EL (cell line): ENCODE data around the gene MYOF.

Experiments used
- DNase-seq: peaks from one replicate; pipeline ENCODE4 v3.0.0-alpha.2; 2016

Gene MYOF

GRCh38 chr10:93482145-93482834, at the start of gene MYOF:
Gene MYOF, minus strand, starts transcription at chr10:93482334. Its CDS starts 140 bp downstream, at chr10:93482194.
- peak; percentile 88 for DNase-seq

- DNase-seq: no peak
Observed at GRCh38 chr10:93518531-93518930, 36.4 kb upstream of the MYOF start.

DNA sequence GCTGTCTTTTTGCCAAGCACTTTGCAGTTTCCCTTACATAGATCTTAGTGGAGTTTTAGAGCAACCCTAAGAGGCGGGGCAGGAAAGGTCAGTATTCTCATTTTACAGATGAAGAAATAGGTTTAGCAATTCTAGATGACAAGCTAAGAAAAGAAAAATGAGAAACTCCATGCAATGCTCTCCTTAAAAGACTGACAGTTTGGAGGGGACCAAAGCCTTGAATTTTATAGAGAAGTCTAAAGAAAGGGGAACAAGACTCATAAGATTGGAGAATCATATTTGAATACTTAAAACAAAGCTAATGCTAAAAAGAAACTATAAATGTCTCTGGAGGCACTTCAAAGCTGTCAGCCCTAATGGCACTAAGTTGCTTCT, 33.9 kb upstream of the MYOF start:
- DNase-seq: no peak

DNA sequence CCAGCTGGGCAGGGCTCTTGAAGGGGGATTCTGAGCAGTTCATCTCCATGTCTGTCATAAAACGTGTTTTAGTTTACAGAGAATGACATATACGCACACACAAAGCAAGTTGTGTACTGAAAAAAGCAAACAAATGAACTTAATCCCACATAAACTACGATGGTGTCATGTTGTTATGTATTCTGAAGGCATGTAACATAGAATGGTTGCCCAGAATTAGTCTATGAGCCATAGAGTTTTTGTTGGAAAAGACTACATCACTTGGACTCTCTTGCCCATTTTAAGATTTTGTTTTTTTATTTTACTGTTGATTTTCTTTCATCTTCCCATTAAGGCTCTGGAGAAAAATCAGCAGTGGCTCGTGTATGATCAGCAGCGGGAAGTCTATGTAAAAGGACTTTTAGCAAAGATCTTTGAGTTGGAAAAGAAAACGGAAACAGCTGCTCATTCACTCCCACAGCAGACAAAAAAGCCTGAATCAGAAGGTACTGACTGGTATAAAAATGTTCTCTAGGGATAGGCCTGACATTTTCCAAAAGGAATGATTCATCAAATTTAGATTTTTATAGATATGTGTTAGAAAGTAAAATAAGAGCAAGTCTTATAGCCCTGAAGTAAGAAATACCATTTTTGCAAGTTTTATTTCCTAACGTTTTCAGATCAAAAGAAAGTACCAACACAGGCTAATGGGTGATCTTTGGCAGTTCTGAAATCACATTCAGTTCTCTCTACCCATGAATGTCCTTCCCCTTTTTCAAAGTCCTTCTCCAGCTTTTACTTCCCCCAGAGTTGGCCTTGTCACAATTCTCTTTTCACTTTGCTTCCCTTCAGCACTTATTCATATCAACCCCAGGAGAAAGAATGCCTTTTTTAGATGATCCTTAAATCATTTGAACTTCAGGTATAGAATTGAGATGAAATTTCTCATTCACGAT, 33.2 kb upstream of the MYOF start:
- no peak for DNase-seq

GRCh38 chr10:93514521-93514920, 32.4 kb upstream of the MYOF start:
- no peak for DNase-seq

- no peak for DNase-seq
Observed at GRCh38 chr10:93513091-93513490, 31.0 kb upstream of the MYOF start.

DNA sequence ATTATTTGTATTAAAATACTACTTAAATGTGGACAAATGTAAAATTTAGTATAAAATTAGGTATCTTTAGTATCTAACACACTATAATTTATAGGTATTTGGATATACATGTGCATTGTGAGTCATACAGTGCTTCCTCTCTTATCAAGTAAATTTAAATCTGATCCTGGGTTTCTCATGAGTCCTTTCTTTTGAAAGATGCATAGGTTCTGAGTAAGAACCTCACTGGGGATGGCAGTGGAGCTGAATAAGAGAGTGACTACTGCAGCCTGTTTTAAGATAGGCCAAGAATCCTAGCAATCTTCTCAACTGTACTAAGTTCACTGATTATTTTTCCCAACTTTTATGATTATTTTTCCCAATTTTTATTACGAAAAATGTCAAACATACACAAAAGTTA, 30.4 kb upstream of the MYOF start:
- DNase-seq: peak; percentile 60

DNA sequence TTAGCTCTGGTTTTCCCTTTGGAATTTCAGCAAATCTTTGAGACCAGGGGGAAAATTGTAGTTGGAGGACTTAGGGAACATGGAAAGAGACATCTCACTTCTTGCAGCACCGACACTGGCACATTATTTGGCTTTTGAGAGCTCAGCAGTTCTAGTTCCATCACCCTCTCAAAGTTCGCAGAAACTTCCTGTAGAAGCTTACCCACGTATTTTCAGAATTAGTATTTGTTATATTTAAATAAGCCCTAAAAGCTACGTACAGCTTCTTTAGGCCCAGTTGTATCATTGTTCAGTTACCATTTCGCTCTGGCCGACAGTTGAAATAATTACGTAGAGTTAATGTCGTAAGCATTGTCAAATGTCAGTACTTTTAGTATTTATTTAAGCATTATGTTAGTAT, 27.7 kb upstream of the MYOF start:
- DNase-seq: no peak

DNA sequence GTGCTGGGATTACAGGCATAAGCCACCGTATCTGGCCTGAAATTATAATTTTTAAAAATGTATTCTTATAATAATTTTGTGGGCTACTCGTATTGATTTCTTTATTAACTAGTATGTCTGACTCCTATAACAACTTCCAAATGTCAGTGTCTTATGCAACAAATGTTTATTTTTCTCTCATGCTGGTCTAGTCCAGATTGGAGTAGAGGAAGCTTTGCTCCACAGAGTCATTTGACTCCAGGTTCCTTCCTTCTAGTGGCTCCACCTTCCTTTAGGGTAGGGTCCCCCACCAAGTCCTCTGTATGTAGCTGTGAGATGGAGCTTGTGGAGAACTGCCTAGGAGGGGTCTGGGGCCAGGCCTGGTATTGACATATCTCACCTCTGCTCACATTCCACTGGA, 22.9 kb upstream of the MYOF start:
- DNase-seq: no peak

DNA sequence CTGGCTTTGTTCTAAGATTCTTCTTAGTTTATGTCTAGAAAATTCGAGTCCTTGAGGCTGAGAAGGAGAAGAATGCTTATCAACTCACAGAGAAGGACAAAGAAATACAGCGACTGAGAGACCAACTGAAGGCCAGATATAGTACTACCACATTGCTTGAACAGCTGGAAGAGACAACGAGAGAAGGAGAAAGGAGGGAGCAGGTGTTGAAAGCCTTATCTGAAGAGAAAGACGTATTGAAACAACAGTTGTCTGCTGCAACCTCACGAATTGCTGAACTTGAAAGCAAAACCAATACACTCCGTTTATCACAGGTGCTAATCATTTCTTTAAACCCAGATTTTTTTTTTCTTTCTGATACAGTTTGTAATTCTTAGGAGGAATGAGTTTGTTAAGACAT, 20.9 kb upstream of the MYOF start:
- DNase-seq: no peak

GRCh38 chr10:93501650-93502049, 19.5 kb upstream of the MYOF start:
- no peak for DNase-seq

DNA sequence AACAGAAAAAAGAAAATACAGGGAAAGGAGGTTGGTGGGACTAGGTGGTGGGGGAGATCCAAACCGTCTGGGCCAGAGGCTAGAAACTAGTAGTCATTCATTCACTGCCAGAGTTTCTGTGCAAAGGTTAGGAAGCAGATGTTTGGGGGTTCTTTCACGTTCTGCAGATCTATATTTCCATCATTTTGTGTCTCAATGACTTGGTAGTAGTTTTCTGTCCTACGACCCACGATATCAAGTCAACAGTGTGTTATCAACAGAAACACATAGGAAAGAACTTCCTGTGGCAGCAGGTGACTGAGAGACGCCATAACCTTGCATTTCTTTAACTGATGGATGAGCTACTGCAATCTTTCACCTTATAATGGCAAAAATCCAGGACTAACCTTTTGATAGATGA, 16.0 kb upstream of the MYOF start:
- no peak for DNase-seq

- peak; percentile 94 for DNase-seq
Observed at GRCh38 chr10:93496322-93497041, 14.3 kb upstream of the MYOF start, which contains the start of gene CEP55. Gene CEP55, plus strand, starts transcription at chr10:93496612. Its CDS starts 3,440 bp downstream, at chr10:93500052.

GRCh38 chr10:93495654-93496321, 13.7 kb upstream of the MYOF start:
- peak; percentile 61 for DNase-seq

GRCh38 chr10:93494494-93494893, 12.4 kb upstream of the MYOF start:
- DNase-seq: no peak

GRCh38 chr10:93493162-93493561, 11.0 kb upstream of the MYOF start:
- DNase-seq: no peak

GRCh38 chr10:93491602-93492121, 9.5 kb upstream of the MYOF start:
- DNase-seq: no peak

- no peak for DNase-seq
Observed at GRCh38 chr10:93488956-93489528, 6.9 kb upstream of the MYOF start.

DNA sequence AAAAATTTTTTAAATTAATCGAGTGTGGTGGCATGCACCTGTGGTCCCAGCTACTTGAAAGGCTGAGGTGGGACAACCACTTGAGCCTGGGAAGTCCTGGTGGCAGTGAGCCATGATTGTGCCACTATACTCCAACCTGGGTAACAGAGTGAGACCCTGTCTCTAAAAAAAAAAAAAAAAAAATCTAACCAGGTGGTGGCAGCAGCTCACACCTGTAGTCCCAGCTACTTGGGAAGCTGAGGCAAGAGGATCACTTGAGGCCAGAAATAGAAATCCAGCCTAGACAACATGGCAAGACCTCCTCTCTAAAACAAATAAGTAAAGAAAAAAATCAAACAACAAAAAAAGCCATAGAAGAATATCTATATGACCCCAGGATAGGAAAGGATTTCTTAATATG, 3.6 kb upstream of the MYOF start:
- DNase-seq: no peak

- no peak for DNase-seq
Observed at GRCh38 chr10:93481637-93482144, 443 bp downstream of the MYOF start.

- no peak for DNase-seq
Observed at GRCh38 chr10:93478873-93479272, 3.3 kb downstream of the MYOF start.

- DNase-seq: no peak
Observed at GRCh38 chr10:93476756-93477155, 5.4 kb downstream of the MYOF start.
